ENCODE results near the gene MAGEL2. TPM values are rescaled to one million over a fixed set of nuclear protein-coding genes. Genes with fewer than 3 reads are reported as not detected.

Gene MAGEL2
- total RNA-seq, 2 donors from 2014 or later = 7.2 to 7.6 TPM

GRCh38 chr15:23690450-23690852, 42.8 kb upstream of the MAGEL2 start:
- Histone ChIP-seq H3K27ac (ENCODE audit: low read depth, low read length) (no peak overlapping the region), H3K9ac (ENCODE audit: extremely low read depth, low read length, poor library complexity, severe bottlenecking) (no peak overlapping the region), H3K36me3 (ENCODE audit: control insufficient read depth, insufficient read depth, low read length) (no peaks in the 10 kb centered on the region), H3K4me1 (ENCODE audit: control insufficient read depth, insufficient read depth, low read length) (no peaks in the 10 kb centered on the region), H3K27me3 (ENCODE audit: control insufficient read depth, insufficient read depth, low read length, poor library complexity, severe bottlenecking) (no peaks in the 10 kb centered on the region), H3K9me3 (ENCODE audit: control insufficient read depth, low read length) (peaks cover 27% of the 10 kb centered on the region), H3K4me3 (ENCODE audit: low read length) (no peak overlapping the region)
- no peaks in the 10 kb centered on the region for H3K27me3 Mint-ChIP-seq (ENCODE audit: insufficient read depth)
- TF ChIP-seq CTCF (conservative IDR thresholded peaks at IDR 0.05) = no peak
- H3K36me3 Mint-ChIP-seq (ENCODE audit: low read depth) = peaks cover 4% of the 10 kb centered on the region
- no peak overlapping the region for H3K4me3 Mint-ChIP-seq
- H3K27ac Mint-ChIP-seq = no peak overlapping the region
- no peaks in the 10 kb centered on the region for H3K4me1 Mint-ChIP-seq
- peak; percentile 68 for DNase-seq
- 68 to 86% methylated on average over 3 to 5 of the region's 5 CpGs for WGBS, 2 experiments (ENCODE audit: insufficient coverage in 1 of 2, insufficient read length in 1 of 2)
- H3K9me3 Mint-ChIP-seq = peaks cover 59% of the 10 kb centered on the region

GRCh38 chr15:23690015-23690414, 42.3 kb upstream of the MAGEL2 start:
- H3K9me3 ChIP-seq (ENCODE audit: control insufficient read depth, low read length) = peaks cover 22% of the 10 kb centered on the region
- H3K9me3 Mint-ChIP-seq = peaks cover 55% of the 10 kb centered on the region
- H3K4me3 ChIP-seq (ENCODE audit: low read length) = no peak overlapping the region
- H3K4me1 Mint-ChIP-seq = no peaks in the 10 kb centered on the region
- H3K27me3 ChIP-seq (ENCODE audit: control insufficient read depth, insufficient read depth, low read length, poor library complexity, severe bottlenecking) = no peaks in the 10 kb centered on the region
- H3K27me3 Mint-ChIP-seq (ENCODE audit: insufficient read depth) = no peaks in the 10 kb centered on the region
- H3K4me1 ChIP-seq (ENCODE audit: control insufficient read depth, insufficient read depth, low read length) = no peaks in the 10 kb centered on the region
- TF ChIP-seq CTCF (conservative IDR thresholded peaks at IDR 0.05) = no peak
- no peak overlapping the region for H3K27ac ChIP-seq (ENCODE audit: low read depth, low read length)
- H3K27ac Mint-ChIP-seq = no peak overlapping the region
- H3K4me3 Mint-ChIP-seq = no peak overlapping the region
- WGBS, 2 experiments (ENCODE audit: insufficient coverage in 1 of 2, insufficient read length in 1 of 2) = 92 to 94% methylated on average over 3 to 4 of the region's 4 CpGs
- H3K36me3 ChIP-seq (ENCODE audit: control insufficient read depth, insufficient read depth, low read length) = no peaks in the 10 kb centered on the region
- H3K9ac ChIP-seq (ENCODE audit: extremely low read depth, low read length, poor library complexity, severe bottlenecking) = no peak overlapping the region
- peaks cover 4% of the 10 kb centered on the region for H3K36me3 Mint-ChIP-seq (ENCODE audit: low read depth)
- no peak for DNase-seq

GRCh38 chr15:23687143-23687470, 39.4 kb upstream of the MAGEL2 start, which contains the start of gene NDN:
NDN (minus strand) TSS chr15:23687305; CDS start chr15:23687217, 88 bp downstream.
- H3K4me1 ChIP-seq (ENCODE audit: control insufficient read depth, insufficient read depth, low read length) = no peaks in the 10 kb centered on the region
- peak within 1 kb of the TSS; percentile 74 for H3K4me3 ChIP-seq (ENCODE audit: low read length)
- H3K27me3 Mint-ChIP-seq (ENCODE audit: insufficient read depth) = no peaks in the 10 kb centered on the region
- H3K4me3 Mint-ChIP-seq = peak within 1 kb of the TSS; percentile 65
- H3K9me3 ChIP-seq (ENCODE audit: control insufficient read depth, low read length) = peaks cover 8% of the 10 kb centered on the region
- no peak within 1 kb of the TSS for H3K27ac Mint-ChIP-seq
- peaks cover 42% of the 10 kb centered on the region for H3K9me3 Mint-ChIP-seq
- H3K36me3 Mint-ChIP-seq (ENCODE audit: low read depth) = peaks cover 4% of the 10 kb centered on the region
- H3K4me1 Mint-ChIP-seq = peaks cover 7% of the 10 kb centered on the region
- H3K36me3 ChIP-seq (ENCODE audit: control insufficient read depth, insufficient read depth, low read length) = no peaks in the 10 kb centered on the region
- H3K9ac ChIP-seq (ENCODE audit: extremely low read depth, low read length, poor library complexity, severe bottlenecking) = peak within 1 kb of the TSS; percentile 15
- no peak for TF ChIP-seq CTCF (conservative IDR thresholded peaks at IDR 0.05)
- no peaks in the 10 kb centered on the region for H3K27me3 ChIP-seq (ENCODE audit: control insufficient read depth, insufficient read depth, low read length, poor library complexity, severe bottlenecking)
- 24 to 51% methylated on average over 7 to 38 of the region's 38 CpGs for WGBS, 2 experiments (ENCODE audit: insufficient coverage in 1 of 2, insufficient read length in 1 of 2)
- peak; percentile 89 for DNase-seq
- no peak within 1 kb of the TSS for H3K27ac ChIP-seq (ENCODE audit: low read depth, low read length)
